ENCODE measurements around the gene COG4.

GRCh38 chr16:70453117-70453891 is 70.0 kb downstream of the COG4 start:
- TF ChIP-seq CTCF (conservative IDR thresholded peaks at IDR 0.05 in 1 of 2, IDR thresholded peaks at IDR 0.05 in 1 of 2; ENCODE audit: extremely low read depth in 1 of 2, insufficient read depth in 1 of 2, low read depth in 1 of 2, low read length in 2 of 2): no peak
- TF ChIP-seq EZH2 (IDR thresholded peaks at IDR 0.05; ENCODE audit: borderline replicate concordance, low read length): no peak
